A673 (cell line): ENCODE measurements around the gene METTL24. TPM values are rescaled to one million over a fixed set of nuclear protein-coding genes. Genes with fewer than 3 reads are reported as not detected.

Source experiments
- BruUV-seq: library from RNA; stranded (reverse); fragments of 400-500 nt; replicated peaks from 2 replicates; lab custom pipeline; 2021; lab: Mats Ljungman, UMichigan
- CTCF ChIA-PET: fragments of 300-600 bp; sonication (Branson Sonifier 250); formaldehyde crosslinking; loops from one replicate; lab custom pipeline; 2022; ENCODE audit warnings: antibody characterized with exemption; lab: Charles Lee
- POLR2A ChIA-PET: fragments of 300-600 bp; sonication (Branson Sonifier 250); formaldehyde crosslinking; loops from one replicate; lab custom pipeline; 2022; ENCODE audit warnings: antibody characterized with exemption; ENCODE audit not compliant: low non-redundant PET; lab: Charles Lee
- DNase-seq: peaks from one replicate; pipeline ENCODE4 v3.0.0-alpha.2; 2015; ENCODE audit warnings: low spot score
- H3K27ac ChIP-seq: fragments of 200-600 bp; sonication (generic); 2 replicates; pipeline ENCODE4 v1.5.1; 2016; ENCODE audit warnings: mixed run types, low read depth, mild to moderate bottlenecking, mixed read lengths, antibody characterized with exemption, low read length; ENCODE audit not compliant: poor library complexity, severe bottlenecking
- H3K27me3 ChIP-seq: fragments of 200-600 bp; sonication (generic); replicated peaks from 2 replicates; pipeline ENCODE4 v1.6.1; 2017; ENCODE audit warnings: mixed run types, low read depth, mild to moderate bottlenecking, mixed read lengths, antibody characterized with exemption, low read length; ENCODE audit not compliant: insufficient read depth, poor library complexity
- H3K36me3 ChIP-seq: fragments of 200-600 bp; sonication (generic); 2 replicates; pipeline ENCODE4 v1.6.1; 2016; ENCODE audit warnings: mixed run types, mild to moderate bottlenecking, mixed read lengths, antibody characterized with exemption, low read length; ENCODE audit not compliant: insufficient read depth, poor library complexity, severe bottlenecking
- H3K4me1 ChIP-seq: fragments of 200-600 bp; sonication (generic); 2 replicates; pipeline ENCODE4 v1.6.1; 2017; ENCODE audit warnings: mixed run types, mild to moderate bottlenecking, mixed read lengths, antibody characterized with exemption, low read length; ENCODE audit not compliant: insufficient read depth, poor library complexity, severe bottlenecking
- H3K4me3 ChIP-seq: fragments of 200-600 bp; sonication (generic); 2 replicates; pipeline ENCODE4 v1.5.1; 2016; ENCODE audit warnings: low read depth, mixed run types, mild to moderate bottlenecking, mixed read lengths, low read length; ENCODE audit not compliant: poor library complexity, severe bottlenecking
- H3K9me3 ChIP-seq: fragments of 200-600 bp; sonication (generic); 2 replicates; pipeline ENCODE4 v1.6.1; 2016; ENCODE audit warnings: mixed run types, low read depth, mild to moderate bottlenecking, mixed read lengths, antibody characterized with exemption, low read length; ENCODE audit not compliant: poor library complexity, severe bottlenecking
- EZH2 ChIP-seq: fragments of 200-600 bp; sonication (generic); IDR thresholded peaks from 2 replicates; pipeline ENCODE4 v1.6.1; 2017; ENCODE audit warnings: borderline replicate concordance, low read depth, mild to moderate bottlenecking, mixed read lengths, antibody characterized with exemption, low read length; ENCODE audit not compliant: poor library complexity, severe bottlenecking
- intact Hi-C: fragments of 100-400 bp; cut with micrococcal nuclease; formaldehyde crosslinking; loops from one replicate; pipeline ENCODE4 v1.10.0; 2022; ENCODE audit not compliant: unreplicated experiment
- total RNA-seq: library from RNA; stranded (reverse); gene quantifications from 2 replicates; pipeline ENCODE4 v1.2.3, GENCODE V29; 2021
- TF ChIP-seq, protein P1 (sequence below): fragments of 300-800, 200-600 bp; sonication (generic); conservative IDR thresholded peaks from 2 replicates; pipeline ENCODE4 v1.5.1; 2017; ENCODE audit warnings: low read depth, mild to moderate bottlenecking, antibody characterized with exemption, low read length, moderate library complexity, mixed read lengths

The METTL24 gene
- total RNA-seq, 1 experiment from 2014 or later: 6.4 TPM

- H3K27ac ChIP-seq: peak overlapping the region; percentile 73
- H3K4me1 ChIP-seq: peaks cover 80% of the 10 kb centered on the region
- intact Hi-C loops: no loop called here
- ChIA-PET CTCF (no interaction called here), POLR2A (no interaction called here)
- H3K36me3 ChIP-seq: no peaks in the 10 kb centered on the region
- BruUV-seq: no TSS peak
- no peaks in the 10 kb centered on the region for H3K27me3 ChIP-seq
- TF ChIP-seq, protein P1, sequence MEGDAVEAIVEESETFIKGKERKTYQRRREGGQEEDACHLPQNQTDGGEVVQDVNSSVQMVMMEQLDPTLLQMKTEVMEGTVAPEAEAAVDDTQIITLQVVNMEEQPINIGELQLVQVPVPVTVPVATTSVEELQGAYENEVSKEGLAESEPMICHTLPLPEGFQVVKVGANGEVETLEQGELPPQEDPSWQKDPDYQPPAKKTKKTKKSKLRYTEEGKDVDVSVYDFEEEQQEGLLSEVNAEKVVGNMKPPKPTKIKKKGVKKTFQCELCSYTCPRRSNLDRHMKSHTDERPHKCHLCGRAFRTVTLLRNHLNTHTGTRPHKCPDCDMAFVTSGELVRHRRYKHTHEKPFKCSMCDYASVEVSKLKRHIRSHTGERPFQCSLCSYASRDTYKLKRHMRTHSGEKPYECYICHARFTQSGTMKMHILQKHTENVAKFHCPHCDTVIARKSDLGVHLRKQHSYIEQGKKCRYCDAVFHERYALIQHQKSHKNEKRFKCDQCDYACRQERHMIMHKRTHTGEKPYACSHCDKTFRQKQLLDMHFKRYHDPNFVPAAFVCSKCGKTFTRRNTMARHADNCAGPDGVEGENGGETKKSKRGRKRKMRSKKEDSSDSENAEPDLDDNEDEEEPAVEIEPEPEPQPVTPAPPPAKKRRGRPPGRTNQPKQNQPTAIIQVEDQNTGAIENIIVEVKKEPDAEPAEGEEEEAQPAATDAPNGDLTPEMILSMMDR: no peak
- no peak for TF ChIP-seq EZH2
- no peak for DNase-seq
- H3K9me3 ChIP-seq: no peaks in the 10 kb centered on the region
- H3K4me3 ChIP-seq: no peak overlapping the region
Observed at GRCh38 chr6:110327391-110327790, 30.8 kb downstream of the METTL24 start.

GRCh38 chr6:110326609-110327008 lies 31.5 kb downstream of the METTL24 start:
- no peak for DNase-seq
- BruUV-seq: no TSS peak
- no peaks in the 10 kb centered on the region for H3K27me3 ChIP-seq
- TF ChIP-seq, protein P1: 0 out of 2 replicates have a peak, but pooled peaks have one; percentile 22
- TF ChIP-seq EZH2: no peak
- no peaks in the 10 kb centered on the region for H3K9me3 ChIP-seq
- H3K27ac ChIP-seq: no peak overlapping the region
- ChIA-PET POLR2A (no interaction called here), CTCF (no interaction called here)
- intact Hi-C loops: no loop called here
- no peaks in the 10 kb centered on the region for H3K36me3 ChIP-seq
- H3K4me1 ChIP-seq: peaks cover 80% of the 10 kb centered on the region
- no peak overlapping the region for H3K4me3 ChIP-seq

GRCh38 chr6:110326057-110326456 lies 32.1 kb downstream of the METTL24 start:
- peaks cover 75% of the 10 kb centered on the region for H3K4me1 ChIP-seq
- no peak for DNase-seq
- H3K27ac ChIP-seq: no peak overlapping the region
- no peaks in the 10 kb centered on the region for H3K36me3 ChIP-seq
- intact Hi-C loops: no loop called here
- H3K9me3 ChIP-seq: no peaks in the 10 kb centered on the region
- no peaks in the 10 kb centered on the region for H3K27me3 ChIP-seq
- no peak overlapping the region for H3K4me3 ChIP-seq
- ChIA-PET POLR2A (interaction anchor here (0.6 kb wide), 1 partner anchor 232 kb away, joined by 3 read pairs; no protein-coding TSS in a partner anchor), CTCF (no interaction called here)
- TF ChIP-seq, protein P1: no peak
- TF ChIP-seq EZH2: no peak
- BruUV-seq: no TSS peak
